ENCODE measurements around the gene RAD54L.
A peak's percentile ranks its signal among the peaks of the same experiment; 100 is the strongest.
"Not testable (repeated sequence)": the region's sequence is repeated elsewhere in the genome, so short reads cannot be mapped to it uniquely, and the experiment has no call there.

Gene RAD54L

DNA sequence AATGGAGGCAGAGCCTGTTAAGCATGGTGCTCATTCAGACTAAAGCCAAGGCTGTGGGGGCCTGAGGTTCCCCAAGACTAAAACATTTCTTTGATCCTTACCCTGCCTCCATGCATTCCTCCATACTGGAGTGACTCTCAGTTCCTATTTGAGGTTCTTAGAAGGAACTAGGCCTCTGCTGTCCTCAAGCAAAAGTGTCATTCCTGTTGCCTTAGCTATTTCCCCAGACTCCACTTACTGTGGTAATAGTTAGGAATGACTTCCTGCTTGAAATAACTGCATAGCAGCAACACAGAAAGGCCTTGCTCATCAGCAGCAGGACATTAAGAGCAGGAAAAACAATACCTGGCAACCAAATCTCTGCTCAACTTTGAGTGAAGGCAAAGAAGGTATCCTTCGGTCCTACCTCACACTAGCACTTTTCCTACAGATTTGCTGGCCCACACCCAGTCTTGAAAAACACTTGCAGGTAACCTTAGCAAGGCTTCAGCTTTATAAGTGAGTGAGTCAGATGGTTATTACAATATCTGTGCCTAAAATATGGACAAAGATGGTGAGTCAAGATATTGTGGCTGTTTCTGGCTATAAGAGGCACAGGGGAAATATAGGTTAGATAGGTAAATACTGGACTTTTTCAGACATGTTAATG lies 41.0 kb downstream of the RAD54L start:
- DNase-seq = no peak

DNA sequence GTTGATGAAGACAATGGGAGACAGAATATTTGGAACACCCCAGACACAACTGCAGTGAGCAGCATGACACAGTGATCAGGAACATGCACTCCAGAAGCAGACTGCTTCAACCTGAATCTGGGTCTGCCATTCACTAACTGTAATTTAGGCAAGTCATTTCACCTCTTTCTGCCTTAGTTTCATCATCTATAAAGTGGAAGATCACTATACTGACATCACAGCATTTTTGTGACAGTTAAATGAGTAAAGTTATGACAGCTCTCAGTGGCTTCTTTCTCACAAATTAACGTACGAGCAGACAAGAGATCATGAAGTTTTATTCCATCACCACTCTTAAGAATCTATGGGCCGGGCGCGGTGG lies 41.6 kb downstream of the RAD54L start:
- DNase-seq = no peak

DNA sequence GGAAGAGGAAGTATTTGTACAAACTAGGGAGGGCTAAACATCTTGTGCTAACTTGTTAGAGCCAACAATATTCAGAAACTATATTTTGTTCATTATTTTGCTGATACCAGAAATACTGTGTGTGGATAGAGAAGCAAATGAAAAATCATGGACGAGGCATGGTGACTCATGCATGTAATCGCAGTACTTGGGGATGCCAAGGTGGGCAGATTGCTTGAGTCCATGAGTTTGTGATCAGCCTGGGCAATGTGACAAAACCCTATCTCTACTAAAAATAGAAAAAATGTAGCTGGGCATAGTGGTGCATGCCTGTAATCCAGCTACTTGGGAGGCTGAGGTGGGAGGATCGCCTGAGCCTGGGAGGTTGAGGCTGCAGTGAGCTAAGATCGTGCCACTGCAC lies 42.4 kb downstream of the RAD54L start:
- no peak for DNase-seq

DNA sequence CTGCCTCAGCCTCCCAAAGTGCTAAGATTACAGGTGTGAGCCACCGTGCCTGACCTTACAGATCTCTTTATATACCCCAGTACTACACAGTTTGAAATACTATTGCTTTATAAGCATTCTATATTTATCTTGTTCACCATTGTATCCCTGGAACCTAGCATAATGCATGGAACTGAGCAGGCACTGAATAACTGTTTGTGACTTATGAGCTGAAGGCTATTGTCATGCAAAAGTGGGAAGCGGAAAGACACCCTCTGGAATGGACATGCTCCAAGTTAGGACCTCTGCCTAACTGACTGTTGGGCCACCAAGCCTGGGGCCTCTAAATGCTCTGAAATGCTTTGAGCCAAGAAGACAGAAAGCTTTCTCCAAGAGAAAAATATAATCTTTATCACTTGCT lies 47.7 kb downstream of the RAD54L start:
- DNase-seq = no peak

DNA sequence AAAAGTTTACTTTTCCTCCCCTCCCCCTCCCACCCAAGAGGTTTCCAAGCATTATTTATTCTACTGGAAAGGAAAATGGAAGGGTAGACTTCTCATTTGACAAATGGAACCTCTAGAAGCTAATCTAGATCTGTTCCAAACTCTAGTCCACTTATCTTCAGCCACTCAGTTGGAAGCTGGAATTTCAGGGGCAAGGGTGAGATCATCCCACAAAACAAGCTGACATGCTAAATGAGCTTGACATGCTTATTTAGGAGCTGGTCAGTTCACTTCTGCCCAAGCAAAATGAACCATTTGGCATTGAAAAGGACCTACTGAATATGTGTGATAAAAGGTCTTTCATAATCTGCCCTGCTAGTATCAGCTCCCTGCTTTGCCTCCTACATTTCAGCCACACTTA lies 50.8 kb downstream of the RAD54L start:
- DNase-seq = no peak

DNA sequence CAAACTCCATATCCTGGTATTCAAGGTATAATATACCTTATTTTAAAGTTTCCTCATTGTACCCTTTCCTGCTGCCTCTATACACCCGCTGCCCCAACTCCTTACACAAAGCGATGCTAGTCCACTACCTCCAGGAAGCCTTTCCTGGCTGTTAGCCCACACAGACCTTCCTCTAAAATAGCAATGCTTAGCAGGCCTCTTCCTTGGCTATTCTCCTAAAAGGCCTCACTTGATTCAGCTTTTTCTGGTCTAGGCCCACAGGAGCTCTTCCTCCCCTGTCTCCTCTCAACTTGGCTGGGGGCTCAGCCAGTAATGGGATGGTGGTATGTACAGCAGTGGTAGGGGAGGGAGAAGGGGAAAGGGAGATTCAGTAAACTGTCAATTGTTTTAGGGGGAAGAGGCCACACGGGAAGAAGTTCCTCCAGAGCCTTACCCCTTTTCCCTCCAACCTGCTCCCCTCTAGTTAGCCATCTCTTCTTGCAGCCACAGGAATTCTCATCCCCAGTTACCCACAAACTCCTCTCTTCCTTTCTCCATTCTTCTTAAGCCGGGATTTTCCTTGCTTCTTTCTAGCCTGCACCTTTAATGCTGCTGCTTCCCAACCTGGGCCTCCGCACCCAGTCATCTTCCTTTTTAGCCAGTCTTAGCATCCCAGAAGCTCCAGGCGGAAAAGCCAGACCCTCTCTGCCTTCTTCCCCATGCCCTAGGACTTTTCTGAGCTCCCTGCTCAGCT lies 53.3 kb downstream of the RAD54L start:
- DNase-seq = no peak

DNA sequence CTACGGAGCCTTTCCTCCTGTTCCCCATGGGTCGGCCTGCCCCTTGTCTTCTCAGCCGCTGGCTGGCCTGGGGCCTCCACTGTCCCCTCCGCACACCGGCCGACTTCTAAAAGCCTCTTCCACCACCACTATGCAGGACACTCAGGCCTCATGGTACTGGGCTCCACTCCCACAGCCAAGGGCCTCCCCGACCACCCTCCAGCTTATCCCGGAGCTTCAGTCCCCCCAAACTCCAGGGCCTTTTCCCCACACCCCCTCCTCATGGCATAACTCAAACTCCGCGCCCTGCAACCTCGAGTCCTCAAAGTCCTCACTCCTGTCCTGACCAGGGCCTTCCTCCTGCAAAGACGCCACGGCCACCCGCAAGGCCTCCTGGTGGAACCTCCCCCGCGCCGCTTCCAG lies 53.8 kb downstream of the RAD54L start:
- no peak for DNase-seq

DNA sequence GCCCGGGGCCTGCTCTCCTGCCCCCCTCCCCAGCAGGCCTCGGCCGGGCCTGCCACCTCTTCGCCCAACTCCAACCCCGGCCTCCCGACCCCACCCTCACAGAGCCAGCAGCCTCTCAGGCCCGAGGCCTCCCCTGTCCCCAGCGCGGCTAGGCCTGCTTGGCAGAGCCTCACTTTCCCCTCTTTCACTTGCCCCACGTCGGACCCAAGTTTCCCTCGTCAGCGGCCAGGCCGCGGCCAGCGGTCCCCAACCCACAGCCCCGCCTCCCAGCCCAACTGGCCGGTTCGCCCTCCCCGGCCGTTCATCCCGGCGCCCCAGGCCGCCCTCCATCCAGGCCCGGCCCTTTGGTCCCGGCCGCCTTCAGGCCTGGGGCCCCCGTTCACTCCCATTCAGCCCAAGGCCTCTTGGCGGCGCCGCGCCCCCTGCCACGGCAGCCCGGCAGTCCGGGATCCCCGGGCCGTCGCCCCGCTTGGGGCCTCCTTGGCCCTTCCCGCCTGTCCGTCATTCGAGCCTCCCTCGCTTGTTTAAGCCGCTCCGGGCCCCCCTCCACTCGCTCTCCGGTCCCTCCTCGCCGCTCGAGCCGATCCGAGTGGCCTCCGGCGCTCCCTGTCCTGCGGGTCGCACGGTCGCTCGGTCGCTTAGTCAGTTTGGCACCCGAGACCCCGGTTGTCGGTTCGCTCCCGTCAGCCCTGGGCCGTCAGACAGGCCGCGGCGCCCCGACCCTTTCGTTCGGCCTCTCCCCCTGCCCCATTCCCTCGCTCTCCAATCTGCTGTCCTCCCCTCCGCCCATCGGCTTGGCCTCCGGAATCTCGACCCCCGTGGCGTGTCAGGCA lies 54.5 kb downstream of the RAD54L start:
- DNase-seq = peak; percentile 50

DNA sequence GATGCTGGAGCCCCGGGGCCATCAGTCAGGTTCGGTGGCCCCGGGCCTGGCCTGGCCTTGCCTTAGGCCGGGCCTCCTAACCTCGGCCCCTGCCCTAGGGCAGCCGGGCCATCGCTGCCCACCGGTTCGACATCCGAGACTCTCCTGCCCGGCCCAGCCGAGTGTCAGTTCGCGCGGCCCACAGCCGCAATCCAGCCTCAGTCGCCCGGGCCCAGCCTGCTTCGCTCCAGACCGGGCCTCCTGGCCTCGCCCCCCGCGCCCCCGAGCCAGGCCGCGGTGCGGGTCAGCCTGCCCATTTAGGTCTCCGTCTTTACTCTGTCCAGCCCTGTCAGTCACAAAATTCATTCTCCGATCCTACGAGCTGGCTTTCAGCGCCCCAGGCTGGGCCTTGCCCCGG lies 55.1 kb downstream of the RAD54L start:
- DNase-seq = no peak

DNA sequence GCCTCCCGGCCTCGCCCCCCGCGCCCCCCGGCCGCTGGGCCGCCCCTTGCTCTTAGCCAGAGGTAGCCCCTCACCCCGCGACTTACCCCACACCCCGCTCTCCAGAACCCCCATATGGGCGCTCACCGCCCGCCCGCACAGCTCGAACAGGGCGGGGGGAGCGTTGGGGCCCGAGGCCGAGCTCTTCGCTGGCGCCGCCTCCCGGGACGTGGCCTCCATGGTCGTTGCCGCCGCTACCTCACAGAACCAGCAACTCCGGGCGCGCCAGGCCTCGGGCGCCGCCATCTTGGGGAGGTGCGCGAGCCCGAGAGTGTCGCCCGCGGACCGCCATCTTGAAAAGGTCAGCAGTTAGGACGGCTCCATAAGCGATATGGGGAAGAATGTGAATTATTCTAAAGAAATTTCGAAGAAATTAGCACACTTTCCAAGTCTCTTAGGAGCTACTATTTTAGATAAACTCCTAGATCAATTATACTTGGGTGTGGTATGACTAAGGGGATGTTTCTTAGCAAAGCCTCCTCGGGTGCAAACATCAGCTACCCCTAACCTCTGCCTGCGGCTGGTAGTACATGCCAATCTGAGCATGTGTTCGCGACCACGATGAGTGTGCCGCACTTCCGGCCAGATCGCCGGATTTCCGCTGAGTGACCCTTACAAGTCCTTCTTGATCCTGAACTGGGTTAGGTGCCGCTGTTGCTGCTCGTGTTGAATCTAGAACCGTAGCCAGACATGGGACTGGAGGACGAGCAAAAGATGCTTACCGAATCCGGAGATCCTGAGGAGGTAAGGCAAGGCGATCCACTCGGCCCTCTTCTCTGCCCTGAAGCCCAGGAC lies 55.7 kb downstream of the RAD54L start, which contains the start of the genes LRRC41 and UQCRH:
Gene LRRC41, minus strand, starts transcription at position 579 of the 834 bp plus-strand sequence. Its CDS starts 294 bp downstream, at position 285.
Gene UQCRH, plus strand, starts transcription at position 661 of the 834 bp plus-strand sequence. Its CDS starts 69 bp downstream, at position 730.
- peak; percentile 96 for DNase-seq

DNA sequence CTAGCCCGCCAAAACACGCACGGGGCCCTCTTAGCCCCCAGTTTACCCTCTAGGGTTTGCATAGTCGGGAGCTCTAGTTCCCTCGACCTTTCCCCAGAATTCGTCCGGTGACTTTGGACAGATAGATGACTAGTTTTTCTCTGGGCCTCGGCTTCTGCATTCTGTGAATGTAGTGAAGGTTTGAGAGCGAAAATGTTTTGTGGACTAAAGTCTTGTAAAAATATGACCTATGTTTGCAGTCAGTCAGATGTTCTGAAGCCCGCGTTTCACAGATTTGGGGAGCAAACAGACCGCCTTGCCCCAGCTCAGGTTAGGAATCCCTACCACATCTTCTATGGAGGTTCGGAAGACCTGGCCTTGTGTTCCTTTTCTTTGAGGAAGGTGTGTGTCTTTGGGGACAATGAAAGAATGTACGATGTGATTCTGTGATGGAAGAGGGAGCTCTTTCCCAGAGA lies 56.3 kb downstream of the RAD54L start:
- no peak for DNase-seq

DNA sequence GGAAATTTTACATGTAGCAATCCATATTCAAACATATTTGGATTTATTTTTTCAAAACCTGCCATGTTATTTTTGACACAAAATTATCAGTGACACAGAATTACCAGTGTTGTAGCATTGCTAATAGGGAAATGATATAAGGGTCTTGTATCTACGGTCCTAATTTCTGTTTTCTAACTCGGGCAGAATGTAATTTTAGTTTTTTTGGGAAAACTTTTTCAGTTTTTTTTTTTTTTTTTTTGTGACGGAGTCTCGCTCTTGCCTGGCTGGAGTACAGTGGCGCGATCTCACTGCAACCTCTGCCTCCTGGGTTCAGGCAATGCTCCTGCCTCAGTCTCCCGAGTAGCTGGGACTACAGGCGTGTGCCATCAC lies 58.6 kb downstream of the RAD54L start:
- no peak for DNase-seq

DNA sequence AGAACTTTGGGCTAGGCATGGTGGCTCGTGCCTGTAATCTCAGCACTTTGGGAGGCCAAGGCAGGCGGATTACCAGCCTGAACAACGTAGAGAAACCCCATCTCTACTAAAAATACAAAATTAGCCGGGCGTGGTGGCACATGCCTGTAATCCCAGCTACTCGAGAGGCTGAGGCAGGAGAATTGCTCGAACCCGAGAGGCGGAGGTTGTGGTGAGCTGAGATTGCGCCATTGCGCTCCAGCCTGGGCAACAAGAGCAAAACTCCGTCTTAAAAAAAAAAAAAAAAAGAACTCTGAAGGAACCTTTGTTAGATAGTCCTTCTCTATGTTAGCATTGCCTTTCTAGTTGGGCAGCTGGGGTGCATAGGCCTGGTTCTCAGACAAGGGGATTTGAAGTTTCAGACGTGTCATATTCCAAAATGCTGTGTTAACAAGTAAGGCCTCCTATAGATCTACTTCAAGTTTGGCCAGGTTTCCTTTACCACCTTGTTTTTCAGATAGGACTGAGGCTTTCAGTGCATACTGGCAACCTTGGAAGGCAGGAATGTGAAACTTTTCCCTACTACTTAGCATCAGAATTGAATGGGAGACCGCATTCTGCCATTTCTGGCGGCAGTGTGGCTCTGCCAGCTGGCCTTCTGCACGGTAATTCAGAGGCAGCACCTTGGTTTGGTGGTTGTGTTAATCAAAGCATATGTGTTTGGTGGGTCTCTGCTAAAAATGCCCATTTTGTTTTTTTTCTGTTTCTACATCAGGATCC lies 62.0 kb downstream of the RAD54L start:
- no peak for DNase-seq

DNA sequence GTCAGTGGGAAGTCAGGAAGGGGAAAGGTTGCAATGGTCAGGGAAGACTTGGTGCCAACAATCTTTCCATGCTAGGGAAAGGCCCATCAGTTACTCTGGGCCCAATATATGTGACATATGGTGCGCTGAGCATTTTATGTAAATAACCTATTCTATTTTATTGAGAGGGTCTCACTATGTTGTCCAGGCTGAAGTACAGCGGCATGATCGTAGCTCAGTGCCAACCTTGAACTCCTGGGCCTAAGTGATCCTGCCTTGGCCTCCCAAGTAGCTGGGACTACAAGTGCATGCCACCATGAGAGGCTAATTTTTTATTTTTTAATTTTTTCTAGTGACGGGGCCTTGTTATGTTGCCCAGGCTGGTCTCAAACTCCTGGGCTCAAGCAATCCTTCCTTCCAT lies 62.8 kb downstream of the RAD54L start:
- DNase-seq = no peak

DNA sequence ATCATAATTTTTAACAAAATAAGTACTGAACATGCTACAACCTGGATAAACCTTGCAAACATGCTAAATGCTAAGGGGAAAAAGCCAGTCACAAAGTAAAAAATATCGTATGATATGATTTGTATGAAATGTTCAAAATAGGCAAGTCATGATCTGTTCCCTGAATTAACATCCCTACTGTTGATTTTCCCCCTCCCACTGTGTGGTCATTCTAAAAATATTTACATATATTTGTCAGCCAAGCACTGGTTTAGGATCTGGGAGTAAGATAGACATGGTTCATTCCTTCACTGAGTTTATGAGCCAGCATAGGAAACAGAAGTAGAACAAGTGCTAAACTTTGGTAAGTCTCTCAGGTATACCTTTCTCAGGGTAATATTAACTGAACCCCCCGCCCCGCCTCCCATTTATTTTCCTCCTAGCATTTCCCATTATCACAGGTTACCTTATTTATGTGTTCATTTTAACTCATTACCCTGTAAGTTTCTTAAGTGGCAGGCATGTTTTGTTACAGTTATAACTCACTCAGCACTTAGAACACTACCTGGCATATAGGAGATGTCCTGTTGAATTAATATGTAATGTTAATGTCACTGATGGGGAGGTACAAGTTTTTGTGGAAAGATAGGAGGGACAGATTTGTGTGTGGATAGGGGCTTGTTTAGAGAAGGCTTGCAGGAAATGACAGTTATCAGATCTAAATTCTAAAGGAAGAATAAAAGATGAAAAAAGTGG lies 68.3 kb downstream of the RAD54L start:
- no peak for DNase-seq

DNA sequence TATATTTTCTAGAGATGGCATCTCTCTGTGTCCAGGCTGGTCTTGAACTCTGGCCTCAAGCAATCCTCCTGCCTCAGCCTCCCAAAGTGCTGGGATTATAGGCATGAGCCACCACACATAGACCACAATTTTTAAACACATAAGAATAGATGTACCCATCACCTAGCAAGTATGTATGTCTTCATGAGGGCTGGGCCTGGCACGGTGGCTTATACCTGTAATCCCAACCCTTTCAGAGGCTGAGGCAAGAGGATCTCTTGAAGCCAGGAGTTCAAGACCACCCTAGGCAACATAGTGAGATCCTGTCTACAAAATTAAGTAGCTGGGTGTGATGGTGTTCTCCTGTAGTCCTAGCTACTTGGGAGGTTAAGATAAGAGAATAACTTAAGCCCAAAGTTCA lies 69.8 kb downstream of the RAD54L start:
- DNase-seq = no peak

DNA sequence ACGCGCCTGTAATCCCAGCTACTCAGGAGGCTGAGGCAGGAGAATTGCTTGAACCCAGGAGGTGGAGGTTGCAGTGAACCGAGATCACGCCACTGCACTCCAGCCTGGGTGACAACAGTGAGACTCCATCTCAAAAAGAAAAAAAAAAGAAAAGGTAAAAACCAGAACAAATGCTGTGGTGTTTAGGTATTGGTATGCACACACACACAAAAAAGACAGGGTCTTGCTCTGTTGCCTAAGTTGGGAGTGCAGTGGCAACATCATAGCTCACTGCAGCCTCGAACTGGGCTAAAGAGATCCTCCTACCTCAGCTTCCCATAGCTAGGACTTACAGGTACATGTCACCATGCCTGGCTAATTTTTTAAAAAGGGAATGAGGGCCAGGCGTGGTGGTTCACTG lies 71.7 kb downstream of the RAD54L start:
- not testable (repeated sequence) for DNase-seq

DNA sequence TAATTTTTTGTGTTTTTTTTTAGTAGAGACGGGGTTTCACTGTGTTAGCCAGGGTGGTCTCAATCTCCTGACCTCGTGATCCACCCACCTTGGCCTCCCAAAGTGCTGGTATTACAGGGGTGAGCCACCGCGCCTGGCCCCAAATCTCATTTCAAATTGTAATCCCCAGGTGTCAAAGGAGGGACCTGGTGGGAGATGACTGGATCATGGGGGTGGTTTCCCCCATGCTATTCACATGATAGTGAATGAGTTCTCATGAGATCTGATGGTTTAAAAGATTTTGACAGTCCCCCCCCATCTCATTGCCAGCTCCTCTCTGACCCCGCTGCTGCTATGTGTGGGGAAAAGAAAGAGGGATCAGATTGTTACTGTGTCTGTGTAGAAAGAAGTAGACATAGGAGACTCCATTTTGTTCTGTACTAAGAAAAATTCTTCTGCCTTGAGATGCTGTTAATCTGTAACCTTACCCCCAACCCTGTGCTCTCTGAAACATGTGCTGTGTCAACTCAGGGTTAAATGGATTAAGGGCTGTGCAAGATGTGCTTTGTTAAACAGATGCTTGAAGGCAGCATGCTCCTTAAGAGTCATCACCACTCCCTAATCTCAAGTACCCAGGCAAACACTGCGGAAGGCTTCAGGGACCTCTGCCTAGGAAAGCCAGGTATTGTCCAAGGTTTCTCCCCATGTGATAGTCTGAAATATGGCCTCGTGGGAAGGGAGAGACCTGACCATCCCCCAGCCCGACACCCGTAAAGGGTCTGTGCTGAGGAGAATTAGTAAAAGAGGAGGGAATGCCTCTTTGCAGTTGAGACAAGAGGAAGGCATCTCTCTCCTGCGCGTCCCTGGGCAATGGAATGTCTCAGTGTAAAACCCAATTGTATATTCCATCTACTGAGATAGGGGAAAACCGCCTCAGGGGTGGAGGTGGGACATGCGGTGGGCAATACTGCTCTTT lies 72.7 kb downstream of the RAD54L start:
- DNase-seq = not testable (repeated sequence)

DNA sequence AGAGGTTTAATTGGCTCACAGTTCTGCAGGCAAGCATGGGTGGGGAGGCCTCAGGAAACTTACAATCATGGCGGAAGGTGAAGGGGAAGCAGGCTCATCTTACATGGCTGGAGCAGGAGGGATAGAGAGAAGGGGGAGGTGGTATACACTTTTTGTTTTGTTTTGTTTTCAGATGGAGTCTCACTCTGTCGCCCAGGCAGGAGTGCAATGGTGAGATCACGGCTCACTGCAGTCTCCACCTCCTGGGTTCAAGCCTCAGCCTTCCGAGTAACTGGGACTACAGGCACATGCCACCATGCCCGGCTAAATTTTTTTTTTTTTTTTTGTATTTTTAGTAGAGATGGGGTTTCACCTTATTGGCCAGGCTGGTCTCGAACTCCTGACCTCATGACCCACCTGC lies 74.6 kb downstream of the RAD54L start:
- not testable (repeated sequence) for DNase-seq
